ENCODE data around the gene SF1.

Gene SF1

DNA sequence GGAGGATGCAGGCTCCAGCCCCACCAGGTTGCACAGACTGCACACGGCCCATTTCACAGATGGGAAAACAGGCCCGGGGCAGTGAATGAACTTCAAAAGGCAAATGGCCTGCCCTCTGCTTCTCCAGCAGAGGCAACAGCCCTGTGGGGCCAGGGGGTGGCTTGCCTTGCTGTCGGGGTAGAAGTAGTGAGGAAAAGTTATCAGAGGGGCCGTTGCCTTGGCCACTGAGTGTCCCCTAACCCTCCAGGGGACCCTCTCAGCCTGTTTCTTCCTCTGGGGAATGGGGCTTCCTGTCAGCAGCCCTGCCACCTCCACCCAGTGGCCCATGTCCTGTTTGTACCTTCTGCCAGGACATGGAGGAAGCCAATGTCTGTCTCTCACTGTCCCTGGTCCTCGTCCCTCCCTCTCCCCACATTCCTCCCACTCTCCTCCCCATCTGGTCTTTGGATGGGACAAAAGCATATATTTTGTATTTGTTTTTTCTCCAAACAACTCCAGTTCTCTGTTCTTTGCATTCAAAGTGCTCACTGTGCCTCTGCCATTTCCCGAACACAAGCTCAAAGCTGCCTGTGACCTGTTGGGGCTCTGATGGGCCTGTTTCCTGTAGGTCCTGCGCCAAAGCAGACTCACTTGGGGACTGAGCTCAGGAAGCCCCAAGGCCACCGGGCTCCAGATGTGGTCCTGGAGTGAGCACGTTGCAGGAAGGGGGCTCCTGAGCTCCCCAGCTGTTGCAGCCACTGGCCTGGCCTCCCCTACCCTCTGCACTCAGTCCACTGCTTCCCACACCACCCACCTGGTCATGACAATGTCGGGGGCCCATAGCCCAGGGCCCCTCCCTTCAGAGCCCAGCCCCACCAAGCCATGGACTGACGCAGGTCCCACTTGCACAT lies 15.2 kb upstream of the SF1 start:
- TF ChIP-seq, protein P1, sequence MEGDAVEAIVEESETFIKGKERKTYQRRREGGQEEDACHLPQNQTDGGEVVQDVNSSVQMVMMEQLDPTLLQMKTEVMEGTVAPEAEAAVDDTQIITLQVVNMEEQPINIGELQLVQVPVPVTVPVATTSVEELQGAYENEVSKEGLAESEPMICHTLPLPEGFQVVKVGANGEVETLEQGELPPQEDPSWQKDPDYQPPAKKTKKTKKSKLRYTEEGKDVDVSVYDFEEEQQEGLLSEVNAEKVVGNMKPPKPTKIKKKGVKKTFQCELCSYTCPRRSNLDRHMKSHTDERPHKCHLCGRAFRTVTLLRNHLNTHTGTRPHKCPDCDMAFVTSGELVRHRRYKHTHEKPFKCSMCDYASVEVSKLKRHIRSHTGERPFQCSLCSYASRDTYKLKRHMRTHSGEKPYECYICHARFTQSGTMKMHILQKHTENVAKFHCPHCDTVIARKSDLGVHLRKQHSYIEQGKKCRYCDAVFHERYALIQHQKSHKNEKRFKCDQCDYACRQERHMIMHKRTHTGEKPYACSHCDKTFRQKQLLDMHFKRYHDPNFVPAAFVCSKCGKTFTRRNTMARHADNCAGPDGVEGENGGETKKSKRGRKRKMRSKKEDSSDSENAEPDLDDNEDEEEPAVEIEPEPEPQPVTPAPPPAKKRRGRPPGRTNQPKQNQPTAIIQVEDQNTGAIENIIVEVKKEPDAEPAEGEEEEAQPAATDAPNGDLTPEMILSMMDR (conservative IDR thresholded peaks at IDR 0.05; ENCODE audit: low read depth, low read length) = no peak
- no peak for DNase-seq (ENCODE audit: low read depth)
- H3K4me3 ChIP-seq (ENCODE audit: low read length) = no peak overlapping the region

- DNase-seq (ENCODE audit: low read depth) = no peak
- H3K4me3 ChIP-seq (ENCODE audit: low read length) = no peak overlapping the region
- TF ChIP-seq, protein P1 (conservative IDR thresholded peaks at IDR 0.05; ENCODE audit: low read depth, low read length) = no peak
Measured at GRCh38 chr11:64792482-64792881, 14.1 kb upstream of the SF1 start.

DNA sequence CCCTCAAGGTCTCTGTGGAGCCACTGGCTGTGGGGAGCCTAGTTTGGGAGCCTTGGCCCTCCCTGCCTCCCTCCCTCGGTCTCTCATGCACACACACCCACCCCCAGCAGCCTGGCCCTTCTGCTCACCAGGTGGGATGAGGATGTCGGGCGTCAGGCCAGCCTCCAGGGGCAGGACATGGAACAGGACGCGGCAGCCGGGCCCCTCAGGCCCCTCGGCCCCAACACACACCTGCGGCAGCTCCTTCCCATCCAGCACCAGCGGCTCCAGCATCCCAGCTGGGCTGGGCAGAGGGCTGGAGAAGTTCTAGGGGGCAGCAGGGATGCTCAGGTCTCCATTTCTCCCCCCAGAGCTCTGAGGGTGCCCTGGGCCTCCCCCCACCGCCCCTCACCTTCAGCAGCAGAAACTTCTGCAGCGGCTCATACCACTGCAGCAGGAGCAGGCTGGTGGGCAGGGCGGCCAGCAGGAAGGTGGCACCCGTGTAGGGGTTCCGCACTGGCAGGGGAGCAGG lies 13.5 kb upstream of the SF1 start:
- no peak for DNase-seq (ENCODE audit: low read depth)
- TF ChIP-seq, protein P1 (conservative IDR thresholded peaks at IDR 0.05; ENCODE audit: low read depth, low read length) = no peak
- H3K4me3 ChIP-seq (ENCODE audit: low read length) = no peak overlapping the region

- no peak overlapping the region for H3K4me3 ChIP-seq (ENCODE audit: low read length)
- TF ChIP-seq, protein P1 (conservative IDR thresholded peaks at IDR 0.05; ENCODE audit: low read depth, low read length) = no peak
- no peak for DNase-seq (ENCODE audit: low read depth)
Measured at GRCh38 chr11:64790205-64791095, 12.1 kb upstream of the SF1 start.

DNA sequence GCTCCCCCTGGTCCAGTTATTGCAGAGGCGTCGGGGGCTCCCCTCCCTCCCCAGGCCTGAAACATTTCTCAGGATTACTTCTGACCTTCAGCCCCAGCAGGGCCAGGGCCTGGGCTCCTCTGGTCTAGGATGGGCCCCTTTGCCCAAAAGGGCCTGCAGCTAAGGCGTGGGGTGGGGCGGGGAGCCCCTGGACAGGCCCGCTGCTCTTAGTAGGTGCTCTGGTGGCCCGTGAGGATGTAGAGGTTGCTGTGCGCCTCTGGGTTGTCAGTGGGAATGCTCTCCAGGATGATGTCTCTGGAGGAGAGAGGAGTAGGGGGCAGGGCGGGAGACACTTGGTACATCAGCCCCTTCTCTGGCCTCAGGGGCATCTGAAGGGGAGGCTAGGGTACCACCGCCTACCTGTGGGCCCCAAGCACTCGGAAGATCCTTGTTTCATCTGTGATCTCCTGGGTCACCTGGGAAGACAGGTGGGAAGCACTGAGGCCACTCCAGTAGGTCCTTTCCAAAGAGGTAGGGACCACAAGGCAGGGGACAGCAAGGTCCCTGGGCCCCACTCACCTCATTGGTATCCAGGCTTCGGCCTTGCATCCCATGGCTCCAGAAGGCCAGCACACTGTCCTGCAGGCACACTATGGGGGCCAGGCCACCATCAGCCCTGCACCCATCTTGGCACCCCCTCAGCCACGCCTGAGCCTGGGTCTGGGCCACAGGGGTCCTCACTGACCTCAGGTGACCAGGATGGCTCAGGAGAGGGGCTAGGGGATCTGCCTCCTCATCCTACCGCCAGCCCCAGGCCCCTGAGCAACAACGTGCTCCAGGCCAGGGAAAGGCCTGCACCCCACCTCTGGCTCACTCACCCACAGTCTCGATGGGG lies 11.2 kb upstream of the SF1 start:
- DNase-seq (ENCODE audit: low read depth) = no peak
- H3K4me3 ChIP-seq (ENCODE audit: low read length) = no peak overlapping the region
- TF ChIP-seq, protein P1 (conservative IDR thresholded peaks at IDR 0.05; ENCODE audit: low read depth, low read length) = no peak
